ENCODE results near the gene TMEM184A. TPM values are rescaled to one million over a fixed set of nuclear protein-coding genes. Genes with fewer than 3 reads are reported as not detected.

TMEM184A gene
- total and polyA plus RNA-seq, 2 of the 13 experiments (the other 11 are each of a cell fraction or from before 2014, with no cell fraction given) = 9.5 to 20.4 TPM

DNA sequence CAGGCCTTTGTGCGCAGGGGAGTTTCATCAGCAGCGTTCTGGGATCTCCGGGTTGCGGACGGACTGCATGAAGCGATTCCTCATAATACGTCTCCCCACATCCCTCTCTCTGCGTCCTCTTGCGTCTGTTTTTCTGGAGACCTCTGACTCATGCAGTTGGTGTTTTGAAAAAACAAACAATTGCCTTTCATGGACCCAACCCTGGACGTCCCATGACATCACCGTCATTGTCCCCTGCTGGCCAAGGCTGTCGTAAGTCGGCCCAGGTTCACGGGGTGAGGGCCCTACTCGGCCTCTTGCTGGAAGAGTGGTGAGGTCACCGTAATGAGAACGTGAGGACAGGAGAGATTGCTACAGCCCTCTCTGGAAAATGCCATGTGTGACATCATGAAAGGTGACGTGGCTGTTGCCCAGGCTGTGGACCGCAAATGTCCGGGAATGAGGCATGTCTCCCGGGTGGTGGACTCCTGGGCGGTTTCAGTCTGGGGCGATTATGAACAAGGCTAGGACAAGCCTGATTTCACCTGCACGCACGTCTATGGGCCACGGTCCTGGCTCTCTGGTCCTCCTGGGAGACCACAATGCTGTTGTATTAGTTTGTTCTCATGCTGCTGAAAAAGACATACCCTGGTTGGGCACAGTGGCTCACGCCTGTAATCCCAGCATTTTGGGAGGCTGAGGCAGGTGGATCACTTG, 35.3 kb downstream of the TMEM184A start (continued):
- TF ChIP-seq ZNF10 (CRISPR knock-in tag; IDR thresholded peaks at IDR 0.05; ENCODE audit: borderline replicate concordance, low read depth) (no peak), BHLHE40 (IDR thresholded peaks at IDR 0.05; ENCODE audit: low read length) (peak; percentile 93), BCL6 (CRISPR knock-in tag; IDR thresholded peaks at IDR 0.05) (peak; percentile 42; the same call in 1 of the 2 replicates), NFKB2 (CRISPR knock-in tag; IDR thresholded peaks at IDR 0.05; ENCODE audit: borderline replicate concordance) (no peak), ZMYM3 (CRISPR knock-in tag; IDR thresholded peaks at IDR 0.05) (peak; percentile 34; the same call in 1 of the 2 replicates), CAMTA2 (CRISPR knock-in tag; IDR thresholded peaks at IDR 0.05; ENCODE audit: borderline replicate concordance) (no peak), PHB2 (IDR thresholded peaks at IDR 0.05; ENCODE audit: partially characterized antibody) (no peak), ZSCAN9 (CRISPR knock-in tag; IDR thresholded peaks at IDR 0.05; ENCODE audit: borderline replicate concordance) (0 out of 2 replicates have a peak, but pooled peaks have one; percentile 28), MLXIP (CRISPR knock-in tag; IDR thresholded peaks at IDR 0.05; ENCODE audit: borderline replicate concordance) (no peak), YEATS4 (CRISPR knock-in tag; IDR thresholded peaks at IDR 0.05; ENCODE audit: borderline replicate concordance) (peak; percentile 22; the same call in 1 of the 2 replicates), IKZF5 (CRISPR knock-in tag; IDR thresholded peaks at IDR 0.05) (peak; percentile 69), CEBPB (IDR thresholded peaks at IDR 0.05; ENCODE audit: borderline replicate concordance, low read depth, low read length) (peak; percentile 89), SNRNP70 (IDR thresholded peaks at IDR 0.05; ENCODE audit: low read depth, low read length) (no peak), ZNF816 (CRISPR knock-in tag; IDR thresholded peaks at IDR 0.05; ENCODE audit: borderline replicate concordance) (peak; percentile 73; the same call in 1 of the 2 replicates), KAT8 (CRISPR knock-in tag; IDR thresholded peaks at IDR 0.05) (peak; percentile 78), ZNF264 (CRISPR knock-in tag; IDR thresholded peaks at IDR 0.05) (peak; percentile 43; the same call in 1 of the 2 replicates), ZFP37 (CRISPR knock-in tag; IDR thresholded peaks at IDR 0.05; ENCODE audit: borderline replicate concordance) (no peak), ARID2 (CRISPR knock-in tag; IDR thresholded peaks at IDR 0.05; ENCODE audit: borderline replicate concordance) (no peak), EHMT2 (IDR thresholded peaks at IDR 0.05; ENCODE audit: borderline replicate concordance, low read depth, low read length) (no peak), FOXJ3 (CRISPR knock-in tag; IDR thresholded peaks at IDR 0.05; ENCODE audit: borderline replicate concordance) (no peak), NR3C1 (CRISPR knock-in tag; IDR thresholded peaks at IDR 0.05) (no peak)
- TF ChIP-seq, protein P1, sequence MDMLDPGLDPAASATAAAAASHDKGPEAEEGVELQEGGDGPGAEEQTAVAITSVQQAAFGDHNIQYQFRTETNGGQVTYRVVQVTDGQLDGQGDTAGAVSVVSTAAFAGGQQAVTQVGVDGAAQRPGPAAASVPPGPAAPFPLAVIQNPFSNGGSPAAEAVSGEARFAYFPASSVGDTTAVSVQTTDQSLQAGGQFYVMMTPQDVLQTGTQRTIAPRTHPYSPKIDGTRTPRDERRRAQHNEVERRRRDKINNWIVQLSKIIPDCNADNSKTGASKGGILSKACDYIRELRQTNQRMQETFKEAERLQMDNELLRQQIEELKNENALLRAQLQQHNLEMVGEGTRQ (IDR thresholded peaks at IDR 0.05; ENCODE audit: low read depth, low read length) = no peak
- TF ChIP-seq, protein P1 (CRISPR knock-in tag; IDR thresholded peaks at IDR 0.05; ENCODE audit: borderline replicate concordance) = no peak; the same call in 1 of the 2 replicates

All from HepG2 (cell line).